ENCODE results near the gene WDR17. TPM values are rescaled to one million over a fixed set of nuclear protein-coding genes. Genes with fewer than 3 reads are reported as not detected.

WDR17 gene
- total and polyA plus RNA-seq, 2 of the 13 experiments (the other 11 are each of a cell fraction or from before 2014, with no cell fraction given): not detected

DNA sequence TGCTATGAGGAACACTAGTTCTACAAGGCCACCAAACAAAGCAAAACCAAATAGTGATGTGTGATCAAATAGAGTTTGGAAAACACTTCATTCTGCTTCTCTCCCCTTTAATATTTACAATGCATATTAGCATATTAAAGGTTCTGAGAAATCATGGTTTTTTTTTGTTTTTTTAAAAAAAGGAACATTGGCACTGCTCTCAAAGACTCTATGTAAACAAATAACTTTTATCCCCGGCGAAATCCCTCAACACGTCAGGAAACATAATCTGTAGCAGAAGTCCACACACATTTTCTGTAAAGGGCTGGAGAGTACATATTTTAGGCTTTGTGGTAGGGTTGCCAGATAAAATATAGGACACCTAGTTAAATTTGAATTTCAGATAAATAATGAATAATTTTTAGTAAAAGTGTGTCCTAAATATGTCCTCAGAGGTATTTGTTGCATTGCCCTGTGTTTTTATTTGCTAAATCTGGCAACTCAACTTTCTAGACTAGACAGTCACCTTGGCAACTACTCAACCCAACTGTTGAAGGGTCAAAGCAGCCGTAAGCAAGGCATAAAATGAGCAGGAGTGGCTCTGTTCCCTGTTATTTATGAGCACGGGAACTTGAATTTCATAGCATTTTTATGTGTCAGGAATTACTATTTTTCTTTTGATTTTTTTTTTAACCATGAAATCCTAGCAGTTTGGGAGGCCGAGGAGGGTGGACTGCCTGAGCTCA is 121.2 kb downstream of the WDR17 start:
- TF ChIP-seq TEAD3 (CRISPR knock-in tag; optimal IDR thresholded peaks at IDR 0.05; ENCODE audit: borderline replicate concordance) (no peak), ZNF367 (CRISPR knock-in tag; IDR thresholded peaks at IDR 0.05; ENCODE audit: borderline replicate concordance) (no peak), ELF1 (CRISPR knock-in tag; IDR thresholded peaks at IDR 0.05) (no peak), RBAK (CRISPR knock-in tag; IDR thresholded peaks at IDR 0.05) (no peak), ZNF138 (CRISPR knock-in tag; IDR thresholded peaks at IDR 0.05; ENCODE audit: low read depth) (no peak)
- TF ChIP-seq, protein P1, sequence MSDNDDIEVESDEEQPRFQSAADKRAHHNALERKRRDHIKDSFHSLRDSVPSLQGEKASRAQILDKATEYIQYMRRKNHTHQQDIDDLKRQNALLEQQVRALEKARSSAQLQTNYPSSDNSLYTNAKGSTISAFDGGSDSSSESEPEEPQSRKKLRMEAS (IDR thresholded peaks at IDR 0.05): no peak
- TF ChIP-seq, protein P2, sequence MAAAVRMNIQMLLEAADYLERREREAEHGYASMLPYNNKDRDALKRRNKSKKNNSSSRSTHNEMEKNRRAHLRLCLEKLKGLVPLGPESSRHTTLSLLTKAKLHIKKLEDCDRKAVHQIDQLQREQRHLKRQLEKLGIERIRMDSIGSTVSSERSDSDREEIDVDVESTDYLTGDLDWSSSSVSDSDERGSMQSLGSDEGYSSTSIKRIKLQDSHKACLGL (CRISPR knock-in tag; IDR thresholded peaks at IDR 0.05): no peak
- Histone ChIP-seq H4K20me1 (ENCODE audit: insufficient read depth, low read length) (no peaks in the 10 kb centered on the region), H3K36me3 (replicated peaks in 1 of 2; ENCODE audit: control insufficient read depth in 1 of 2, insufficient read depth in 2 of 2, low read length in 2 of 2) (no peaks in the 10 kb centered on the region), H3K27ac (ENCODE audit: extremely low read length, insufficient read depth, low read length) (no peak overlapping the region), H3K4me3 (replicated peaks in 1 of 3; ENCODE audit: insufficient read depth in 1 of 3, low read depth in 2 of 3, low read length in 3 of 3) (no peak overlapping the region), H3K4me1 (ENCODE audit: insufficient read depth, low read length) (no peaks in the 10 kb centered on the region), H3K9me3 (ENCODE audit: low read length) (no peaks in the 10 kb centered on the region), H3K79me2 (ENCODE audit: insufficient read depth, low read length) (no peaks in the 10 kb centered on the region), H3K27me3 (ENCODE audit: control insufficient read depth in 1 of 2, insufficient read depth in 2 of 2, low read length in 2 of 2) (0 out of 5 replicates have a peak, but pooled peaks cover 0 to 5% of the 10 kb centered on the region in 2 experiments), H3K9ac (ENCODE audit: insufficient read depth, low read depth, low read length) (no peak overlapping the region), H3K4me2 (ENCODE audit: low read depth, low read length) (no peak overlapping the region), H2AFZ (ENCODE audit: low read length) (no peak overlapping the region)
- 24% methylated on average over 6 of the region's 6 CpGs for WGBS (ENCODE audit: low lambda C conversion rate)
- FAIRE-seq: no peak
- in situ Hi-C loops (cut with HindIII; ENCODE audit: extremely low pct_ligation_motif_present, low pct_unique_long_range_greater_than_20kb) (no loop called here), intact Hi-C loops (cut with micrococcal nuclease; ENCODE audit: unreplicated experiment) (no loop called here)
- no peak for DNase-seq (ENCODE audit: low spot score)
- ChIA-PET CTCF (ENCODE audit: low intra/inter-chr PET ratio, low total read pairs) (no interaction called here), POLR2A (no interaction called here)
- no peak for ATAC-seq
- no TSS peak for BruUV-seq (replicated peaks)

DNA sequence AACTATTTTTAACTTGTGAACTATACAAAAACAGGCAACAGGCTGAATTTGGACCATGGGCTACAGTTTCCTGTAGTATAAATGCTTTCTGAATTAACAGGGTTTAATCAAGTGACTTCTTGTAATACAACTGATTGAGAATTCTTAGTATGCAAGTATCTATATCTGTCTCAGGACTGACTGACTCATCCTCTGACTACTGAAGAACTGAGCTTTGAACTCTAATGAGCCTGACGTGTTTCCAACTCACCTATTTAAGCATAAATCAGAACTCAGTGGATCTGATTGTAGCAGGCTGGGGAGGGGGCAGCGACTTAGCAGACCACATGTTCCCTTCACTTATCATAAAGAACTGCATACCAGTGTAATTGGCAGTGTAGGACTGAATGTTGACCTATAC is 122.0 kb downstream of the WDR17 start:
- POLR2A ChIA-PET: no interaction called here
- H3K36me3 ChIP-seq (replicated peaks in 1 of 2; ENCODE audit: control insufficient read depth in 1 of 2, insufficient read depth in 2 of 2, low read length in 2 of 2): no peaks in the 10 kb centered on the region
- no peak overlapping the region for H3K4me3 ChIP-seq (replicated peaks in 1 of 3; ENCODE audit: insufficient read depth in 1 of 3, low read depth in 2 of 3, low read length in 3 of 3)
- BruUV-seq (replicated peaks): no TSS peak
- H3K79me2 ChIP-seq (ENCODE audit: insufficient read depth, low read length): no peaks in the 10 kb centered on the region
- H3K9ac ChIP-seq (ENCODE audit: insufficient read depth, low read depth, low read length): no peak overlapping the region
- DNase-seq (ENCODE audit: low spot score) (peak; percentile 1), FAIRE-seq (no peak), ATAC-seq (no peak)
- CTCF ChIA-PET (ENCODE audit: low intra/inter-chr PET ratio, low total read pairs): no interaction called here
- H3K27me3 ChIP-seq (ENCODE audit: control insufficient read depth in 1 of 2, insufficient read depth in 2 of 2, low read length in 2 of 2): 0 out of 5 replicates have a peak, but pooled peaks cover 0 to 8% of the 10 kb centered on the region in 2 experiments
- H3K9me3 ChIP-seq (ENCODE audit: low read length): no peaks in the 10 kb centered on the region
- in situ Hi-C loops (cut with HindIII; ENCODE audit: extremely low pct_ligation_motif_present, low pct_unique_long_range_greater_than_20kb): no loop called here
- no peaks in the 10 kb centered on the region for H4K20me1 ChIP-seq (ENCODE audit: insufficient read depth, low read length)
- WGBS (ENCODE audit: low lambda C conversion rate): 0% methylated on average over 2 of the region's 2 CpGs
- intact Hi-C loops (cut with micrococcal nuclease; ENCODE audit: unreplicated experiment): no loop called here
- H3K4me1 ChIP-seq (ENCODE audit: insufficient read depth, low read length): no peaks in the 10 kb centered on the region
- H3K4me2 ChIP-seq (ENCODE audit: low read depth, low read length): no peak overlapping the region
- H3K27ac ChIP-seq (ENCODE audit: extremely low read length, insufficient read depth, low read length): no peak overlapping the region
- H2AFZ ChIP-seq (ENCODE audit: low read length): no peak overlapping the region
- TF ChIP-seq TEAD2 (CRISPR knock-in tag; IDR thresholded peaks at IDR 0.05) (no peak), ZNF382 (CRISPR knock-in tag; IDR thresholded peaks at IDR 0.05; ENCODE audit: borderline replicate concordance) (no peak), PITX1 (CRISPR knock-in tag; IDR thresholded peaks at IDR 0.05) (no peak), ZNF253 (CRISPR knock-in tag; IDR thresholded peaks at IDR 0.05; ENCODE audit: borderline replicate concordance) (no peak), MAFF (IDR thresholded peaks at IDR 0.05; ENCODE audit: low read depth, low read length) (no peak), ESRRA (CRISPR knock-in tag; IDR thresholded peaks at IDR 0.05; ENCODE audit: low read depth) (no peak)
- TF ChIP-seq, protein P3, sequence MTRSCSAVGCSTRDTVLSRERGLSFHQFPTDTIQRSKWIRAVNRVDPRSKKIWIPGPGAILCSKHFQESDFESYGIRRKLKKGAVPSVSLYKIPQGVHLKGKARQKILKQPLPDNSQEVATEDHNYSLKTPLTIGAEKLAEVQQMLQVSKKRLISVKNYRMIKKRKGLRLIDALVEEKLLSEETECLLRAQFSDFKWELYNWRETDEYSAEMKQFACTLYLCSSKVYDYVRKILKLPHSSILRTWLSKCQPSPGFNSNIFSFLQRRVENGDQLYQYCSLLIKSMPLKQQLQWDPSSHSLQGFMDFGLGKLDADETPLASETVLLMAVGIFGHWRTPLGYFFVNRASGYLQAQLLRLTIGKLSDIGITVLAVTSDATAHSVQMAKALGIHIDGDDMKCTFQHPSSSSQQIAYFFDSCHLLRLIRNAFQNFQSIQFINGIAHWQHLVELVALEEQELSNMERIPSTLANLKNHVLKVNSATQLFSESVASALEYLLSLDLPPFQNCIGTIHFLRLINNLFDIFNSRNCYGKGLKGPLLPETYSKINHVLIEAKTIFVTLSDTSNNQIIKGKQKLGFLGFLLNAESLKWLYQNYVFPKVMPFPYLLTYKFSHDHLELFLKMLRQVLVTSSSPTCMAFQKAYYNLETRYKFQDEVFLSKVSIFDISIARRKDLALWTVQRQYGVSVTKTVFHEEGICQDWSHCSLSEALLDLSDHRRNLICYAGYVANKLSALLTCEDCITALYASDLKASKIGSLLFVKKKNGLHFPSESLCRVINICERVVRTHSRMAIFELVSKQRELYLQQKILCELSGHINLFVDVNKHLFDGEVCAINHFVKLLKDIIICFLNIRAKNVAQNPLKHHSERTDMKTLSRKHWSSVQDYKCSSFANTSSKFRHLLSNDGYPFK (CRISPR knock-in tag; IDR thresholded peaks at IDR 0.05; ENCODE audit: borderline replicate concordance): no peak
- TF ChIP-seq, protein P4, sequence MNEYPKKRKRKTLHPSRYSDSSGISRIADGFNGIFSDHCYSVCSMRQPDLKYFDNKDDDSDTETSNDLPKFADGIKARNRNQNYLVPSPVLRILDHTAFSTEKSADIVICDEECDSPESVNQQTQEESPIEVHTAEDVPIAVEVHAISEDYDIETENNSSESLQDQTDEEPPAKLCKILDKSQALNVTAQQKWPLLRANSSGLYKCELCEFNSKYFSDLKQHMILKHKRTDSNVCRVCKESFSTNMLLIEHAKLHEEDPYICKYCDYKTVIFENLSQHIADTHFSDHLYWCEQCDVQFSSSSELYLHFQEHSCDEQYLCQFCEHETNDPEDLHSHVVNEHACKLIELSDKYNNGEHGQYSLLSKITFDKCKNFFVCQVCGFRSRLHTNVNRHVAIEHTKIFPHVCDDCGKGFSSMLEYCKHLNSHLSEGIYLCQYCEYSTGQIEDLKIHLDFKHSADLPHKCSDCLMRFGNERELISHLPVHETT (CRISPR knock-in tag; conservative IDR thresholded peaks at IDR 0.05): no peak
